ENCODE data around the gene CD300LD. TPM values are rescaled to one million over a fixed set of nuclear protein-coding genes. Genes with fewer than 3 reads are reported as not detected.

CD300LD gene
- total RNA-seq, 4 donors from 2014 or later: not detected

DNA sequence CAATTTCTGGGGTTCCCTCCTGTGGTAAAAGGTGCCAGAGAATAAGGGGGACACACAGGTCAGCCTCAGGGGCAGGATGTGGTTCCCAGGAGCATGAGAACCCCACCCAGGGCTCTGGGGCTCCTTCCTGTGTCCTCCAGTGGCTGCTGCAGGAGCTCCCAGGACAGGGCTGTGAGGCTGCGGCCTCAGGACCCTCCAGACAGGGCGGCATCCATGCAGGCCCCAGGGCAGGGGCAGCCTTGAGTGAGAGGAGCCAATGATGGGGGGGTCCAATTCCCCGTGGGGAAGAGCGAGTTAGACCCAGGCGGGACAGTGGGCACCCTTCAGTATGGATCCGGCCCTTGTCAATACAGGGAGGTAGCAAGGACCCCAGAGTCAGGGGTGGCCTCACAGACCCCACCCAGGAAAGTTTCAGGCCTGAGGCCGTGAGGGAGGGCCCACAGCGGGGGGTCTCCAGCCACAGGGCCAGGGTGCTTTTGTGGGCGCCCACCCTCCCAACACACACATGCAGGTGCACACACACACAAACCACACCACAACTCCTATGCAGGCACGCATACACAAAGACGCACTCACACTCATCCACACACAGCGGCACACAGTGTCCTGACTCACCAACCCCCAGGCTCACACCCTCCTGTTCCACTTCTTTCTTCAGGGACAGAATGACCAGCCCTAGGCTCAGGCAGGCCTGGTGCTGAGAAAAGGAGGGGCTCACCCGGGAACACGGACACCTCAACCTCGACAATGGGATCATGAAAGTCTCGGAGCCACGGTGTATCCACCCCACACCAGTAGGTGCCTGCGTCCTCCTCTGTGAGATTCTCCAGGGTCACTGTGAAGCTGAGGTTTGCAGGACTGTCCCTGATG lies 48.0 kb downstream of the CD300LD start:
- intact Hi-C loops (cut with DNase I; ENCODE audit: low total_unique reads): no loop called here

DNA sequence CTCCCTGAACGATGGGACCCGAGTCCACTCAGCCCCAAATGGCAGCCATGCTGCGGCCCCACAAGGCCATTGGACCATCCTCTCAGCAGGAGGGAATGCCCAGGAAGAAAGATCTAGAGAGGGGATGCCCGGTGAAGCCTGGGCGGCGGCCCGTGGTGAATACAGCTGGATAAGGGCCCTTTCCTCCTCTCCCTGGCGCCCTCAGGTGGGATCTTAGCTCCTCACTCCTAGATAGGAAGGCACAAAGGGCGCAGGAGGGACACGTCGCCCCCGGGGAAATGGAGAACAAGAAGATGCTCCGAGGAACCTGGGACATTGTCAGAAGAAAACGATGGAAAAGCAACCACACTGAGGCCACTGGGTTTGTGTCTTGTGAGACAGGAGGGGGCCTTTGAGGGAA lies 48.7 kb downstream of the CD300LD start:
- no peaks in the 10 kb centered on the region for H3K27me3 ChIP-seq
- no peak for DNase-seq
- H3K27ac ChIP-seq: no peak overlapping the region
- TF ChIP-seq, protein P1, sequence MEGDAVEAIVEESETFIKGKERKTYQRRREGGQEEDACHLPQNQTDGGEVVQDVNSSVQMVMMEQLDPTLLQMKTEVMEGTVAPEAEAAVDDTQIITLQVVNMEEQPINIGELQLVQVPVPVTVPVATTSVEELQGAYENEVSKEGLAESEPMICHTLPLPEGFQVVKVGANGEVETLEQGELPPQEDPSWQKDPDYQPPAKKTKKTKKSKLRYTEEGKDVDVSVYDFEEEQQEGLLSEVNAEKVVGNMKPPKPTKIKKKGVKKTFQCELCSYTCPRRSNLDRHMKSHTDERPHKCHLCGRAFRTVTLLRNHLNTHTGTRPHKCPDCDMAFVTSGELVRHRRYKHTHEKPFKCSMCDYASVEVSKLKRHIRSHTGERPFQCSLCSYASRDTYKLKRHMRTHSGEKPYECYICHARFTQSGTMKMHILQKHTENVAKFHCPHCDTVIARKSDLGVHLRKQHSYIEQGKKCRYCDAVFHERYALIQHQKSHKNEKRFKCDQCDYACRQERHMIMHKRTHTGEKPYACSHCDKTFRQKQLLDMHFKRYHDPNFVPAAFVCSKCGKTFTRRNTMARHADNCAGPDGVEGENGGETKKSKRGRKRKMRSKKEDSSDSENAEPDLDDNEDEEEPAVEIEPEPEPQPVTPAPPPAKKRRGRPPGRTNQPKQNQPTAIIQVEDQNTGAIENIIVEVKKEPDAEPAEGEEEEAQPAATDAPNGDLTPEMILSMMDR (IDR thresholded peaks at IDR 0.05): no peak
- no peak for TF ChIP-seq POLR2A (IDR thresholded peaks at IDR 0.05)
- intact Hi-C loops (cut with DNase I; ENCODE audit: low total_unique reads): no loop called here
- H3K4me1 ChIP-seq: no peaks in the 10 kb centered on the region
- no peaks in the 10 kb centered on the region for H3K9me3 ChIP-seq
- no peaks in the 10 kb centered on the region for H3K36me3 ChIP-seq
- no peak overlapping the region for H3K4me3 ChIP-seq

More for the DNA sequence above, 48.0 kb downstream of the CD300LD start:
- Histone ChIP-seq H3K27me3 (no peaks in the 10 kb centered on the region), H3K27ac (no peak overlapping the region), H3K4me3 (no peak overlapping the region), H3K9me3 (no peaks in the 10 kb centered on the region), H3K4me1 (no peaks in the 10 kb centered on the region), H3K36me3 (no peaks in the 10 kb centered on the region)
- no peak for TF ChIP-seq POLR2A (IDR thresholded peaks at IDR 0.05)
- TF ChIP-seq, protein P1 (IDR thresholded peaks at IDR 0.05): no peak
- no peak for DNase-seq

DNA sequence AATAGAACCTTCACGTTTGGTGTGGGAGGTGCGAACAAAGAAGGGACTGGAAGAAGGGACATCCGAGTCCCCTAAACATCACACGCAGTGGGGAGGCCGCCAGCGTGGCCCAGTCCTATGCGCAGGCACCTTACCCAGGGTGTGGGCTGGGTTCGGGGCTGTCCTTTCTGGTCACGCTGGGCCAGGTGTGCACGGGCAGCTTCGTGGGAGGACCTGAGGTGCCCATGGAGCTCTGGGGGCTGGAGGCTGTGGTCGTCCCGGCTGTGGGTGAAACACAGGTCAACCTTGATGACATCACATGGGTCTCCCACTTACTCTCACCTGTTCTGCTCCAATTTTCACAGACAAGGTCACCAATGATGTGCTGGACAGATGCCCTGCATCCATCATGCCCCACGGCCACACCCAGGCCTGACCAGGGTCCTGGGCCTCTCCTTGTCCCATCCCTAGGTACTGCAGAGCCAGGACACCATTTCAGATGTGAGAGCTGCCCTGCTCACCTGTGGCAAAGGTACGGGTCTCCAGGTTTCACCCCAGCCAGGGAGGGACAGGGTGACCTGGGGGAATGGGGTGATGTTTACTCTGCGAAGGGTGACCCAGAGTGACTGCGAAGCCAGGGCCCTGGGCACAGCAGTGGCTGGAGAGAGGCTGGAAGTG lies 49.2 kb downstream of the CD300LD start:
- no peaks in the 10 kb centered on the region for H3K4me1 ChIP-seq
- no peak overlapping the region for H3K4me3 ChIP-seq
- H3K36me3 ChIP-seq: no peaks in the 10 kb centered on the region
- H3K9me3 ChIP-seq: no peaks in the 10 kb centered on the region
- DNase-seq: no peak
- intact Hi-C loops (cut with DNase I; ENCODE audit: low total_unique reads): no loop called here
- TF ChIP-seq, protein P1 (IDR thresholded peaks at IDR 0.05): no peak
- no peak for TF ChIP-seq POLR2A (IDR thresholded peaks at IDR 0.05)
- no peaks in the 10 kb centered on the region for H3K27me3 ChIP-seq
- no peak overlapping the region for H3K27ac ChIP-seq

DNA sequence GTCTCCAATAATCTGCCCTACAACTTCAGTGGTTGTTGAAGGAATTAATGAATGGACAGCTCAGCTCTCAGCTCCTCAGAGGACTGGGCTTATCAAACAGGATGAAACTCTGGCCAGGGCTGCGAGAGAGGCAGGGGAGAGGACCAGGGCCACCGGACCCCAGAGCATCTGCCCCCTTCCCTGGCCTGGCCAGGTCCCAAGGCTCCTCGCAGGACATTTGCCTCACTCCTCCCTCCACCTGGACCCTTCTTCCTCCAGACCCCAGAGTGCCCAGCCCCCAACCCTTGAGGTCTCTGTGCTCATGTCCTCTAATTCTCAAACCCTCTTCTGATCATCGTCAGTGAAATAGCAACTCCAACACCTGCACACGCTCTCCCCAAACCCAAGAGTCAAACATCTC lies 49.9 kb downstream of the CD300LD start:
- H3K4me1 ChIP-seq: no peaks in the 10 kb centered on the region
- no peak overlapping the region for H3K27ac ChIP-seq
- no peak for DNase-seq
- TF ChIP-seq, protein P1 (IDR thresholded peaks at IDR 0.05): no peak
- TF ChIP-seq POLR2A (IDR thresholded peaks at IDR 0.05): no peak
- no peak overlapping the region for H3K4me3 ChIP-seq
- no peaks in the 10 kb centered on the region for H3K36me3 ChIP-seq
- no peaks in the 10 kb centered on the region for H3K9me3 ChIP-seq
- H3K27me3 ChIP-seq: no peaks in the 10 kb centered on the region
- intact Hi-C loops (cut with DNase I; ENCODE audit: low total_unique reads): no loop called here

Data from uterus (tissue), 4 donors.